Endothelial cell of umbilical vein (primary cell): ENCODE measurements around the gene BNC2. TPM values are rescaled to one million over a fixed set of nuclear protein-coding genes. Genes with fewer than 3 reads are reported as not detected.

Experiments
- BruUV-seq: library from RNA; stranded (reverse); fragments of 400-500 nt; replicated peaks from 2 replicates; lab custom pipeline; 2021; lab: Mats Ljungman, UMichigan
- CTCF ChIA-PET: fragments of 300-600, 350-600 bp; sonication (Branson Sonifier 250); formaldehyde crosslinking; loops from one replicate; lab custom pipeline; 2021; ENCODE audit warnings: antibody characterized with exemption, inconsistent platforms; lab: Charles Lee
- POLR2A ChIA-PET: fragments of 300-600, 350-600 bp; sonication (Branson Sonifier 250); formaldehyde crosslinking; loops from one replicate; lab custom pipeline; 2021; ENCODE audit warnings: antibody characterized with exemption, inconsistent platforms; lab: Charles Lee
- DNase-seq: peaks from one replicate; pipeline ENCODE4 v3.0.0-alpha.2; 2011; ENCODE audit warnings: low read depth, low spot score
- FAIRE-seq: peaks from 2 replicates; lab custom pipeline; 2011; peaks lifted over from hg19 to GRCh38; lab: Jason Lieb, UNC
- H2AFZ ChIP-seq: 2 replicates; pipeline ENCODE4 v1.6.0; 2012; ENCODE audit warnings: low read depth, low read length, control low read depth, inconsistent platforms
- H3K27ac ChIP-seq: 2 replicates; pipeline ENCODE4 v1.5.1; 2011; ENCODE audit warnings: low read depth, mild to moderate bottlenecking, control low read depth, low read length, moderate library complexity; ENCODE audit not compliant: insufficient read depth
- H3K27me3 ChIP-seq, 2 experiments: 2 replicates each; pipeline versions ENCODE4 v1.6.0 to v1.6.1; 2011; ENCODE audit warnings: low read length in 2 of 2, mixed read lengths in 1 of 2; ENCODE audit not compliant: control insufficient read depth in 2 of 2, insufficient read depth in 2 of 2
- H3K36me3 ChIP-seq, 2 experiments: 2 replicates in 1 of 2; 3 replicates in 1 of 2; pipeline ENCODE4 v1.5.1; 2011; ENCODE audit warnings: low read length in 2 of 2, mild to moderate bottlenecking in 1 of 2, moderate library complexity in 1 of 2; ENCODE audit not compliant: control insufficient read depth in 2 of 2, insufficient read depth in 2 of 2; ENCODE audit errors: extremely low read depth in 1 of 2
- H3K4me1 ChIP-seq: 3 replicates; pipeline ENCODE4 v1.5.1; 2011; ENCODE audit warnings: mild to moderate bottlenecking, low read length; ENCODE audit not compliant: control insufficient read depth, insufficient read depth; ENCODE audit errors: extremely low read depth
- H3K4me2 ChIP-seq: 2 replicates; pipeline ENCODE4 v1.6.1; 2011; ENCODE audit warnings: low read length, control low read depth, mixed read lengths; ENCODE audit not compliant: insufficient read depth
- H3K4me3 ChIP-seq, 3 experiments: fragments of 200-600 bp in 1 of 3; sonication (generic), shearing (Covaris generic) in 1 of 3; replicated peaks in 1 of 3; 2 replicates each; pipeline ENCODE4 v1.5.1; 2011 to 2016; ENCODE audit warnings: control low read depth in 3 of 3, low read length in 3 of 3, mild to moderate bottlenecking in 2 of 3, inconsistent platforms in 1 of 3, low read depth in 1 of 3, moderate library complexity in 1 of 3; ENCODE audit not compliant: insufficient read depth in 1 of 3
- H3K79me2 ChIP-seq: 2 replicates; pipeline ENCODE4 v1.6.0; 2012; ENCODE audit warnings: low read length, inconsistent platforms; ENCODE audit not compliant: control insufficient read depth, insufficient read depth
- H3K9ac ChIP-seq: replicated peaks from 2 replicates; pipeline ENCODE3; 2011; ENCODE audit warnings: low read length, control low read depth; ENCODE audit not compliant: insufficient read depth; ENCODE audit errors: extremely low read depth
- H3K9me1 ChIP-seq: replicated peaks from 3 replicates; pipeline ENCODE4 v1.6.0; 2011; ENCODE audit warnings: mild to moderate bottlenecking, low read length; ENCODE audit not compliant: control insufficient read depth, insufficient read depth; ENCODE audit errors: extremely low read depth
- H3K9me3 ChIP-seq: replicated peaks from 2 replicates; pipeline ENCODE4 v1.5.1; 2012; ENCODE audit warnings: low read length, inconsistent platforms; ENCODE audit not compliant: control insufficient read depth, insufficient read depth
- H4K20me1 ChIP-seq: replicated peaks from 2 replicates; pipeline ENCODE3; 2011; ENCODE audit warnings: mild to moderate bottlenecking, low read length; ENCODE audit not compliant: control insufficient read depth, insufficient read depth; ENCODE audit errors: extremely low read depth
- CTCF ChIP-seq, 2 donors: IDR thresholded peaks; 1 replicate in 1 of 2; 2 replicates in 1 of 2; pipeline ENCODE4 v1.5.1; 2011; ENCODE audit warnings: low read length in 2 of 2, mild to moderate bottlenecking in 2 of 2, moderate library complexity in 2 of 2, control low read depth in 1 of 2, inconsistent platforms in 1 of 2, low read depth in 1 of 2; ENCODE audit not compliant: insufficient read depth in 1 of 2; ENCODE audit errors: extremely low read depth in 1 of 2
- EZH2 ChIP-seq: IDR thresholded peaks from 2 replicates; pipeline ENCODE4 v1.6.1; 2012; ENCODE audit warnings: borderline replicate concordance, low read depth, mild to moderate bottlenecking, moderate library complexity, low read length, inconsistent platforms; ENCODE audit not compliant: severe bottlenecking
- FOS ChIP-seq: IDR thresholded peaks from 2 replicates; pipeline ENCODE4 v1.6.1; 2011; ENCODE audit warnings: mild to moderate bottlenecking, low read length, moderate library complexity, borderline replicate concordance; ENCODE audit not compliant: insufficient read depth
- GATA2 ChIP-seq: IDR thresholded peaks from 2 replicates; pipeline ENCODE4 v1.7.0; 2011; ENCODE audit warnings: low read depth, mild to moderate bottlenecking, moderate library complexity, mixed read lengths, low read length; ENCODE audit not compliant: insufficient read length, insufficient read depth
- JUN ChIP-seq: IDR thresholded peaks from 2 replicates; pipeline ENCODE4 v1.6.1; 2011; ENCODE audit warnings: borderline replicate concordance, low read depth; ENCODE audit not compliant: insufficient read length, insufficient read depth
- MYC ChIP-seq: IDR thresholded peaks from one replicate; pipeline ENCODE4 v1.6.1; 2011; ENCODE audit warnings: mild to moderate bottlenecking, low read depth, low read length
- POLR2A ChIP-seq: IDR thresholded peaks from 2 replicates; pipeline ENCODE4 v1.6.1; 2012; ENCODE audit warnings: low read depth, mild to moderate bottlenecking, control low read depth, low read length
- POLR2AphosphoS5 ChIP-seq: IDR thresholded peaks from 2 replicates; pipeline ENCODE4 v1.6.1; 2012; ENCODE audit warnings: low read depth, mild to moderate bottlenecking, control low read depth, low read length, moderate library complexity; ENCODE audit not compliant: insufficient read depth
- dilution Hi-C: fragments of 300-500 bp; cut with MboI; formaldehyde crosslinking; loops from one replicate; pipeline ENCODE4 v1.15.0; 2019; ENCODE audit warnings: low sequenced_read_pairs; ENCODE audit not compliant: extremely low pct_ligation_motif_present
- intact Hi-C: fragments of 100-400 bp; cut with micrococcal nuclease; formaldehyde crosslinking; loops from one replicate; pipeline ENCODE4 v1.10.0; 2022
- polyA plus RNA-seq, 4 experiments: library from polyadenylated mRNA; depleted of rRNA in 3 of 4; stranded (reverse) in 3 of 4; unstranded in 1 of 4; fragments of >200 nt; gene quantifications; 2 replicates each; pipeline versions ENCODE4 v1.2.1 to v1.2.3, GENCODE V29; 2011 to 2012; ENCODE audit warnings: missing spikeins in 1 of 4
- total RNA-seq: library from RNA; stranded (reverse); gene quantifications from 2 replicates; pipeline ENCODE4 v1.2.3, GENCODE V29; 2021
- TF ChIP-seq, protein P1 (sequence below): IDR thresholded peaks from 2 replicates; pipeline ENCODE4 v1.6.1; 2011; ENCODE audit not compliant: insufficient read depth, insufficient read length

BNC2 gene
- total and polyA plus RNA-seq, 2 donors (not counting 3 experiments of a cell fraction or from before 2014, with no cell fraction given), result 12.1 to 34.3 TPM

GRCh38 chr9:16458696-16459420, 411.6 kb downstream of the BNC2 start:
- DNase-seq (peak; percentile 72), FAIRE-seq (peak; percentile 76)
- Histone ChIP-seq H3K27ac (peak overlapping the region; percentile 5), H3K9me3 (no peaks in the 10 kb centered on the region), H3K4me2 (peak overlapping the region; percentile 33), H3K27me3 (no peaks in the 10 kb centered on the region), H3K79me2 (peaks cover 5% of the 10 kb centered on the region), H3K36me3 (no peaks in the 10 kb centered on the region), H3K9ac (no peak overlapping the region), H3K4me3 (no peak overlapping the region), H3K9me1 (no peaks in the 10 kb centered on the region), H3K4me1 (peaks cover 11% of the 10 kb centered on the region), H2AFZ (peak overlapping the region; percentile 31), H4K20me1 (no peaks in the 10 kb centered on the region)
- ChIA-PET POLR2A (no interaction called here), CTCF (interaction anchor here (1.0 kb wide), 1 partner anchor 246 kb away, joined by 3 read pairs; no protein-coding TSS in a partner anchor)
- TF ChIP-seq CTCF (IDR thresholded peaks at IDR 0.05; ENCODE audit: extremely low read depth in 1 of 2, insufficient read depth in 1 of 2, low read depth in 1 of 2, low read length in 2 of 2), result no peak
- TF ChIP-seq MYC, result no peak
- TF ChIP-seq GATA2, result no peak
- TF ChIP-seq, protein P1, sequence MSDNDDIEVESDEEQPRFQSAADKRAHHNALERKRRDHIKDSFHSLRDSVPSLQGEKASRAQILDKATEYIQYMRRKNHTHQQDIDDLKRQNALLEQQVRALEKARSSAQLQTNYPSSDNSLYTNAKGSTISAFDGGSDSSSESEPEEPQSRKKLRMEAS, result no peak
- no peak for TF ChIP-seq POLR2A
- TF ChIP-seq POLR2AphosphoS5, result no peak
- peak; percentile 66 for TF ChIP-seq FOS
- peak; percentile 47 for TF ChIP-seq JUN
- TF ChIP-seq EZH2, result no peak
- intact Hi-C loops (no loop called here), dilution Hi-C loops (no loop called here)
- no TSS peak for BruUV-seq
